Esophagus squamous epithelium (tissue), 5 donors: Measurements from ENCODE around the gene PHF19. TPM values are rescaled to one million over a fixed set of nuclear protein-coding genes. Genes with fewer than 3 reads are reported as not detected.

ENCODE experiments used
- DNase-seq: peaks from one replicate; lab custom pipeline; 2025; lab: John Stamatoyannopoulos, UW
- H3K27ac ChIP-seq, 4 donors: fragments of 200-600 bp; sonication (generic); one replicate each; pipeline ENCODE4 v1.5.1; 2016 to 2019; ENCODE audit warnings: mild to moderate bottlenecking in 1 of 4
- H3K27me3 ChIP-seq, 4 donors: fragments of 200-600 bp; sonication (generic); 1 replicate in 3 of 4; 2 replicates in 1 of 4; pipeline versions ENCODE4 v1.5.1 to v1.6.0; 2017 to 2021; ENCODE audit warnings: antibody characterized with exemption in 1 of 4
- H3K36me3 ChIP-seq, 3 donors: fragments of 200-600 bp; sonication (generic); one replicate each; pipeline ENCODE4 v1.5.1; 2016 to 2019
- H3K4me1 ChIP-seq, 3 donors: fragments of 200-600 bp; sonication (generic); one replicate each; pipeline ENCODE4 v1.5.1; 2017 to 2019
- H3K4me3 ChIP-seq, 4 donors: fragments of 200-600 bp; sonication (generic); 1 replicate in 3 of 4; 2 replicates in 1 of 4; pipeline ENCODE4 v1.5.1; 2016 to 2019; ENCODE audit warnings: mild to moderate bottlenecking in 2 of 4, moderate library complexity in 1 of 4
- H3K9me3 ChIP-seq, 3 donors: fragments of 200-600 bp; sonication (generic); one replicate each; pipeline ENCODE4 v1.5.1; 2016 to 2019
- POLR2A ChIP-seq, 4 donors: fragments of 450-650 bp; IDR thresholded peaks; one replicate each; pipeline ENCODE4 v1.6.1; 2017; ENCODE audit warnings: antibody characterized with exemption in 4 of 4, mild to moderate bottlenecking in 4 of 4, moderate library complexity in 3 of 4
- WGBS, 2 donors: methylation state at CpG; one replicate each; pipeline ENCODE4 v1.1.5; 2018; 5-methylcytosine and 5-hydroxymethylcytosine counted together
- intact Hi-C: fragments of 100-400 bp; cut with DNase I; formaldehyde crosslinking; loops from one replicate; pipeline ENCODE4 v1.15.0; 2022
- total RNA-seq, 4 donors: library from RNA; depleted of rRNA; stranded (reverse); fragments of >200 nt; gene quantifications; one replicate each; pipeline ENCODE4 v1.1.0, GENCODE V29; 2016
- TF ChIP-seq, protein P1 (sequence below), 6 experiments: fragments of 450-650 bp in 4 of 6; fragments of 200-600 bp in 2 of 6; sonication (generic) in 2 of 6; IDR thresholded peaks; one replicate each; pipeline ENCODE4 v1.5.1; 2016 to 2019; ENCODE audit warnings: antibody characterized with exemption in 6 of 6, mild to moderate bottlenecking in 4 of 6, moderate library complexity in 4 of 6
- donor health status: DM: yes; HTN: yes; CAD: no.

Gene PHF19
- total RNA-seq, 4 donors from 2014 or later = 12.8 to 40.0 (median 30.9) TPM

DNA sequence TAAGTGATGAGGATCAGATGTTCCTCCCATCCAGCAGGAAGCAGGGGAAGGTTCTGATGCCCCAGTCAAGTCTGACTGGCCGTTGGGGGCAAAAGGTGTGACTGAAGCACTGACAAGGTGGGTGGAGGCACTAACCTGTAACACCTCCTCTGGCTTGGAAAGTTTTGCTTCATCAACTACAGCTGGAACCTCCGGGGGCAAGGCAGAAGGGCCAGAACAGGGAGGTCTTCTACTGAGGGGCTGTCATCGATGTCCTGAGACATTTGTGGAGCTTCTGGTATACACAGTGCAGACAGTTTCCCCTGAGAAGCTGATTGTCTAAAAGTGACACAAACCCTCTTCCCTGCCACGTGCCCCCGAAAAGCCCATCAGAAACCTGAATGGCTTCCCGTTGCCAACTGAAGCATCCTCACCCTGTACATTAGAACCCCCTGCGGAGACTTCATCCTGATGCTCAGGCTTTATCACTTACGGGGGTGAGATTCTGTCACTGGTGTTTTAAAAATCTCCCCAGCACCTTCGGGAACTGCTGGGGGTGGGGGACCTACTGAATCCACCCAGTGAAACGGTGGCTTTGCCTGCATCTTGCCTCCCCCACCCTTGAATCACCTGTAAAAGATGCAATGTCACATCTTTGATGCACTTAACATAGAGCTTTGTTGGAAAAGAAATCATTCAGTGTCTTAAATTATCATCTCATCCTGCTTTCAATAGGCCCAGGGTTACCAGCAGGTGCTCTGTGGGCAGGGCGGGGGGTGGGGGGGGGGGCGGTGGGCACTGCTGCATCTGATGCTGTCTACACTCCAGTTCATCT, 25.0 kb upstream of the PHF19 start:
- no peak overlapping the region for H3K27ac ChIP-seq
- DNase-seq = no peak
- intact Hi-C loops = no loop called here
- WGBS, 2 donors = 70 to 89% methylated on average over 4 to 9 of the region's 12 CpGs
- TF ChIP-seq, protein P1, sequence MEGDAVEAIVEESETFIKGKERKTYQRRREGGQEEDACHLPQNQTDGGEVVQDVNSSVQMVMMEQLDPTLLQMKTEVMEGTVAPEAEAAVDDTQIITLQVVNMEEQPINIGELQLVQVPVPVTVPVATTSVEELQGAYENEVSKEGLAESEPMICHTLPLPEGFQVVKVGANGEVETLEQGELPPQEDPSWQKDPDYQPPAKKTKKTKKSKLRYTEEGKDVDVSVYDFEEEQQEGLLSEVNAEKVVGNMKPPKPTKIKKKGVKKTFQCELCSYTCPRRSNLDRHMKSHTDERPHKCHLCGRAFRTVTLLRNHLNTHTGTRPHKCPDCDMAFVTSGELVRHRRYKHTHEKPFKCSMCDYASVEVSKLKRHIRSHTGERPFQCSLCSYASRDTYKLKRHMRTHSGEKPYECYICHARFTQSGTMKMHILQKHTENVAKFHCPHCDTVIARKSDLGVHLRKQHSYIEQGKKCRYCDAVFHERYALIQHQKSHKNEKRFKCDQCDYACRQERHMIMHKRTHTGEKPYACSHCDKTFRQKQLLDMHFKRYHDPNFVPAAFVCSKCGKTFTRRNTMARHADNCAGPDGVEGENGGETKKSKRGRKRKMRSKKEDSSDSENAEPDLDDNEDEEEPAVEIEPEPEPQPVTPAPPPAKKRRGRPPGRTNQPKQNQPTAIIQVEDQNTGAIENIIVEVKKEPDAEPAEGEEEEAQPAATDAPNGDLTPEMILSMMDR (IDR thresholded peaks at IDR 0.05) = no peak
- TF ChIP-seq POLR2A (IDR thresholded peaks at IDR 0.05) = no peak
- H3K9me3 ChIP-seq = no peaks in the 10 kb centered on the region
- no peaks in the 10 kb centered on the region for H3K27me3 ChIP-seq
- H3K4me3 ChIP-seq = no peak overlapping the region
- peaks cover 0 to 15% (median 0%) of the 10 kb centered on the region in 3 donors for H3K36me3 ChIP-seq
- H3K4me1 ChIP-seq = peaks cover 2 to 7% (median 4%) of the 10 kb centered on the region in 3 donors

DNA sequence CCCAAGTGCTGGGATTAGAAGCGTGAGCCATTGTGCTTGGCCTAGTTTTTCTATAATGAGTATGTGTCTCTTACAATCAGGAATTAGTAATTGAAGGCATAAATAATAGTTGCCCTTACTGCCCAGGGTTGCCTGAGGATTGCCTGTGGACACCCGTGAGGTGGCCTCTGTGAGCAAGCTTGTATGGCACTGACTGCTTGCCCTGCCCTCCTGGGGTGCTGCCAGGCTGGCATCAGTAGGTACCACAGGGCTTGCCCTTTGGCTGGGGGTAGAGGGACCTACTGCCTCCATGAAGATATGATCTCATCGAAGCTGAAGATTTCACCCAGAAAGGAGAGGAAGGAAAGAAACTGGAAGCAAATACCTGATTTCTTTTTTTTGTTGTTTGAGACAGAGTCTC, 23.8 kb upstream of the PHF19 start:
- Histone ChIP-seq H3K4me1 (peaks cover 5 to 11% (median 6%) of the 10 kb centered on the region in 3 donors), H3K4me3 (no peak overlapping the region), H3K9me3 (no peaks in the 10 kb centered on the region), H3K27me3 (no peaks in the 10 kb centered on the region), H3K36me3 (peaks cover 0 to 15% (median 0%) of the 10 kb centered on the region in 3 donors), H3K27ac (no peak overlapping the region)
- WGBS, 2 donors = 75 to 83% methylated on average over 2 to 3 of the region's 3 CpGs
- TF ChIP-seq POLR2A (IDR thresholded peaks at IDR 0.05) = no peak
- TF ChIP-seq, protein P1 (IDR thresholded peaks at IDR 0.05) = no peak
- no peak for DNase-seq
- intact Hi-C loops = no loop called here

GRCh38 chr9:120899490-120900068, 22.6 kb upstream of the PHF19 start:
- Histone ChIP-seq H3K9me3 (no peaks in the 10 kb centered on the region), H3K27me3 (no peaks in the 10 kb centered on the region), H3K36me3 (peaks cover 0 to 7% (median 0%) of the 10 kb centered on the region in 3 donors), H3K4me3 (no peak overlapping the region), H3K27ac (no peak overlapping the region), H3K4me1 (peaks cover 5 to 17% (median 11%) of the 10 kb centered on the region in 3 donors)
- intact Hi-C loops = no loop called here
- no peak for DNase-seq
- TF ChIP-seq, protein P1 (IDR thresholded peaks at IDR 0.05) = no peak
- TF ChIP-seq POLR2A (IDR thresholded peaks at IDR 0.05) = no peak
- 84 to 87% methylated on average over 5 of the region's 6 CpGs for WGBS, 2 donors

- no peaks in the 10 kb centered on the region for H3K36me3 ChIP-seq
- 77 to 86% methylated on average over 3 of the region's 3 CpGs for WGBS, 2 donors
- DNase-seq = no peak
- H3K27me3 ChIP-seq = no peaks in the 10 kb centered on the region
- no peaks in the 10 kb centered on the region for H3K9me3 ChIP-seq
- H3K27ac ChIP-seq = no peak overlapping the region
- peaks cover 5 to 29% (median 16%) of the 10 kb centered on the region in 3 donors for H3K4me1 ChIP-seq
- TF ChIP-seq POLR2A (IDR thresholded peaks at IDR 0.05) = no peak
- TF ChIP-seq, protein P1 (IDR thresholded peaks at IDR 0.05) = no peak
- no peak overlapping the region for H3K4me3 ChIP-seq
- intact Hi-C loops = no loop called here
These were observed 21.4 kb upstream of the PHF19 start for GRCh38 chr9:120898396-120898795.

GRCh38 chr9:120895951-120896350, 19.0 kb upstream of the PHF19 start:
- peak overlapping the region in 1 of 4 donors; percentile 68 for H3K27ac ChIP-seq
- H3K27me3 ChIP-seq = no peaks in the 10 kb centered on the region
- DNase-seq = no peak
- H3K4me3 ChIP-seq = no peak overlapping the region
- 63 to 78% methylated on average over 2 of the region's 2 CpGs for WGBS, 2 donors
- intact Hi-C loops = no loop called here
- no peaks in the 10 kb centered on the region for H3K36me3 ChIP-seq
- H3K9me3 ChIP-seq = no peaks in the 10 kb centered on the region
- H3K4me1 ChIP-seq = peaks cover 10 to 52% (median 21%) of the 10 kb centered on the region in 3 donors
- TF ChIP-seq, protein P1 (IDR thresholded peaks at IDR 0.05) = no peak
- TF ChIP-seq POLR2A (IDR thresholded peaks at IDR 0.05) = no peak
